Measurements from ENCODE around the gene NR3C1. TPM values are rescaled to one million over a fixed set of nuclear protein-coding genes. Genes with fewer than 3 reads are reported as not detected.

Gene NR3C1
- total and polyA plus RNA-seq, 7 donors = 5.5 to 65.6 (median 36.0) TPM

- TF ChIP-seq EP300 (IDR thresholded peaks at IDR 0.05) = no peak
- TF ChIP-seq POLR2AphosphoS5 (IDR thresholded peaks at IDR 0.05) = no peak
Measured at GRCh38 chr5:143427122-143427735, 23.7 kb upstream of the NR3C1 start.

DNA sequence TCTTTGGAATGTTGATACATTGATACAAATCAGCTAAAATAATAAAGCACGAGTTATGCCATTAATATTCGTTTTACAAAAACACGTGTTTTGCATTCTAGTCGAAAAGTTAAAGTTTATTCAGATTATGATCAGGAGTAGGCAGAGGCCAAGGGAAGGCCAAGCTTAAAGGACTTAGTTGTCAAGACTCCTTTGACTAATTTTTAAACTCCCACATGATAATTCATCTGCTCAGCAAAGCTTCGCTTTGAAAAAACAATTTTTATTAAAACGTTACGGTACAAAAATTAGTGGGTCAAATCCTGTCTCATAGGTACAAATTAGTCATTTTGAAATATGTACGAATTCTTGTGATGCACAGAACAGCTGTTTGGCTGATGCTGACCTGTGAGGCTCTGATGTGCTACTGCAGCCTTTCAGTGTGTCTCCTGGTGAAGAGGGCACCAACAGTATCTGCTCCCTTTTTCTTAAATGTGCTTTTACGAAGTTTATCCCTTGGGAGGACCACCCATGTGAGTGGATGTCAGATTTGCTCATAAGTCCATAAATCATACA, 23.0 kb upstream of the NR3C1 start:
- Histone ChIP-seq H3K36me3 (no peaks in the 10 kb centered on the region), H3K27me3 (no peaks in the 10 kb centered on the region), H3K4me1 (no peaks in the 10 kb centered on the region), H3K9me3 (no peaks in the 10 kb centered on the region), H3K27ac (no peak overlapping the region), H3K4me3 (no peak overlapping the region)
- intact Hi-C loops (cut with DNase I) = no loop called here
- TF ChIP-seq POLR2A (IDR thresholded peaks at IDR 0.05) (no peak), EP300 (IDR thresholded peaks at IDR 0.05) (no peak), POLR2AphosphoS5 (IDR thresholded peaks at IDR 0.05) (no peak)
- TF ChIP-seq, protein P1, sequence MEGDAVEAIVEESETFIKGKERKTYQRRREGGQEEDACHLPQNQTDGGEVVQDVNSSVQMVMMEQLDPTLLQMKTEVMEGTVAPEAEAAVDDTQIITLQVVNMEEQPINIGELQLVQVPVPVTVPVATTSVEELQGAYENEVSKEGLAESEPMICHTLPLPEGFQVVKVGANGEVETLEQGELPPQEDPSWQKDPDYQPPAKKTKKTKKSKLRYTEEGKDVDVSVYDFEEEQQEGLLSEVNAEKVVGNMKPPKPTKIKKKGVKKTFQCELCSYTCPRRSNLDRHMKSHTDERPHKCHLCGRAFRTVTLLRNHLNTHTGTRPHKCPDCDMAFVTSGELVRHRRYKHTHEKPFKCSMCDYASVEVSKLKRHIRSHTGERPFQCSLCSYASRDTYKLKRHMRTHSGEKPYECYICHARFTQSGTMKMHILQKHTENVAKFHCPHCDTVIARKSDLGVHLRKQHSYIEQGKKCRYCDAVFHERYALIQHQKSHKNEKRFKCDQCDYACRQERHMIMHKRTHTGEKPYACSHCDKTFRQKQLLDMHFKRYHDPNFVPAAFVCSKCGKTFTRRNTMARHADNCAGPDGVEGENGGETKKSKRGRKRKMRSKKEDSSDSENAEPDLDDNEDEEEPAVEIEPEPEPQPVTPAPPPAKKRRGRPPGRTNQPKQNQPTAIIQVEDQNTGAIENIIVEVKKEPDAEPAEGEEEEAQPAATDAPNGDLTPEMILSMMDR (IDR thresholded peaks at IDR 0.05) = no peak
- DNase-seq = no peak
- 81 to 88% methylated on average over 9 of the region's 9 CpGs for WGBS, 2 donors

More at GRCh38 chr5:143427122-143427735, 23.7 kb upstream of the NR3C1 start:
- Histone ChIP-seq H3K36me3 (no peaks in the 10 kb centered on the region), H3K27me3 (no peaks in the 10 kb centered on the region), H3K27ac (no peak overlapping the region), H3K9me3 (no peaks in the 10 kb centered on the region), H3K4me1 (peaks cover 0 to 6% (median under 1%) of the 10 kb centered on the region in 4 donors), H3K4me3 (no peak overlapping the region)
- no peak for DNase-seq
- intact Hi-C loops (cut with DNase I) = no loop called here
- WGBS, 2 donors = 88 to 94% methylated on average over 3 of the region's 3 CpGs

- H3K36me3 ChIP-seq = no peaks in the 10 kb centered on the region
- DNase-seq = no peak
- no peaks in the 10 kb centered on the region for H3K4me1 ChIP-seq
- H3K4me3 ChIP-seq = no peak overlapping the region
- no peaks in the 10 kb centered on the region for H3K9me3 ChIP-seq
- H3K27ac ChIP-seq = no peak overlapping the region
- 80 to 89% methylated on average over 3 of the region's 3 CpGs for WGBS, 2 donors
- TF ChIP-seq, protein P1 (IDR thresholded peaks at IDR 0.05) = no peak
- no peak for TF ChIP-seq EP300 (IDR thresholded peaks at IDR 0.05)
- no peak for TF ChIP-seq POLR2AphosphoS5 (IDR thresholded peaks at IDR 0.05)
- TF ChIP-seq POLR2A (IDR thresholded peaks at IDR 0.05) = no peak
- intact Hi-C loops (cut with DNase I) = no loop called here
- no peaks in the 10 kb centered on the region for H3K27me3 ChIP-seq
Measured at GRCh38 chr5:143425835-143426234, 22.3 kb upstream of the NR3C1 start.

DNA sequence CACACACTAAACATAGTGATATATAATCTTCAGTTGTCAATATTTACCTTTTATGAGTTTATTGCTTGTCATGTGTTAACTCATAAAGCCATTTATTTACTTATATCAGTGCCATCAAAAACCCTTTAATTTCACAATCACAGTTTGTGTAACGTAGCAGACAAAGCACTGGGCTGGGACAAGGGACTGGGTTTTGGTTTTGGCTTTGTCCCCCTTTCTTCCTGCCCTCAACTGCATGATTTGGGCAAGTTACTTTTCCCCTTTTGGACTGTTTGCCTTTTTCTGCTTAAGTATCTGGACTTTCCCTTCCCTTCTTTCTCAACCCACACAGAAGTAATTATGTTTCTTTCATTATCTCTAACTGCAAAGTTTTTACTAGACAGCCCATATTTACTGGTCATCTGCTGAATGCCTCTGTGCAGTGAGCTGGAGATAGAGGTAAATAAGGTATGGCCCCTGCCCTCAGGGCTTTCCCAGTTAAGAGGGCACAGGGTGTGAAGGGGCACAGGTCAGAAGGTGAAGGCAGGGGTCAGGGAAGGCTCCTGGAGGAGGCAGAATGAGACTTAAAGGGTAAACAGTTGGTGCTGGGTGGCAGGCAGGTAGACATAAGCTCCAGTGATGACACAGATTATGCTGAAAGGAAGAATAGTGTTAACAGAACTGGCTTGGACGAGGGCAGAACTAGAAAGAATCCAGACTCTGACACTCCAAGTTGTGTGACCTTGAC, 14.8 kb upstream of the NR3C1 start:
- H3K36me3 ChIP-seq = no peaks in the 10 kb centered on the region
- H3K4me1 ChIP-seq = no peaks in the 10 kb centered on the region
- no peak for TF ChIP-seq EP300 (IDR thresholded peaks at IDR 0.05)
- TF ChIP-seq POLR2AphosphoS5 (IDR thresholded peaks at IDR 0.05) = no peak
- TF ChIP-seq, protein P1 (IDR thresholded peaks at IDR 0.05) = no peak
- TF ChIP-seq POLR2A (IDR thresholded peaks at IDR 0.05) = no peak
- H3K27ac ChIP-seq = no peak overlapping the region
- DNase-seq = no peak
- WGBS, 2 donors = 9 to 47% methylated on average over 2 of the region's 2 CpGs
- no peaks in the 10 kb centered on the region for H3K9me3 ChIP-seq
- H3K4me3 ChIP-seq = no peak overlapping the region
- no peaks in the 10 kb centered on the region for H3K27me3 ChIP-seq
- intact Hi-C loops (cut with DNase I) = no loop called here

GRCh38 chr5:143417503-143418139, 14.1 kb upstream of the NR3C1 start:
- intact Hi-C loops (cut with DNase I) = no loop called here
- WGBS, 2 donors = 17 to 60% methylated on average over 4 of the region's 4 CpGs
- TF ChIP-seq POLR2A (IDR thresholded peaks at IDR 0.05) = no peak
- TF ChIP-seq EP300 (IDR thresholded peaks at IDR 0.05) = no peak
- no peak for TF ChIP-seq POLR2AphosphoS5 (IDR thresholded peaks at IDR 0.05)
- TF ChIP-seq, protein P1 (IDR thresholded peaks at IDR 0.05) = no peak

More at GRCh38 chr5:143417503-143418139, 14.1 kb upstream of the NR3C1 start:
- H3K4me3 ChIP-seq = no peak overlapping the region
- H3K9me3 ChIP-seq = no peaks in the 10 kb centered on the region
- no peaks in the 10 kb centered on the region for H3K27me3 ChIP-seq
- no peak for DNase-seq
- H3K36me3 ChIP-seq = no peaks in the 10 kb centered on the region
- no peak overlapping the region for H3K27ac ChIP-seq
- H3K4me1 ChIP-seq = no peaks in the 10 kb centered on the region

Measured in sigmoid colon (tissue), 7 donors.